ENCODE data around the gene HBA1. TPM values are rescaled to one million over a fixed set of nuclear protein-coding genes. Genes with fewer than 3 reads are reported as not detected.
"Not testable (repeated sequence)": the region's sequence is repeated elsewhere in the genome, so short reads cannot be mapped to it uniquely, and the experiment has no call there.

Gene HBA1
- polyA plus RNA-seq, 1 donor from 2014 or later, result not detected

DNA sequence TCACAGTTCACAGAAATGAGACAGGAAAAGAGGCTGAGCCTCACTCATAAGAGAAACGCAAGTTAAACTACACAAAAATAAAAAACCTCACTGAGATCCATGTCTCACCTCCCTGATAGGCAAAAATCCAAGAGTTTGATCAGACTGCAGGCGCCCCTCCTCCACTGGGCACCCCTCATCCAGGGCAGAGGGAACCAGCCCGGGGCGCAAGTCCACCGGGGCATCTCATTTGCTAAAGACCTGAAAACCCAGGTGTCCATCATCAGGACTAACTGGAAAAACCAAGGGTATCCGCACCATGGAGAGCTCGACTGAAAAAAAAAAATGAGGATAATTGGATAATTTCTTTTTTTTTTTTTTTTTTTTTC is 21.5 kb upstream of the HBA1 start:
- Histone ChIP-seq H4K20me1 (ENCODE audit: insufficient read depth) (no peaks in the 10 kb centered on the region), H3K9ac (ENCODE audit: low read length) (peak overlapping the region; percentile 42)

GRCh38 chr16:159136-159849 is 17.2 kb upstream of the HBA1 start:
- Histone ChIP-seq H3K4me2 (ENCODE audit: low read length) (no peak overlapping the region), H3K4me3 (ENCODE audit: low read length) (no peak overlapping the region), H3K27me3 (ENCODE audit: insufficient read depth, low read depth, low read length) (peaks cover 62% of the 10 kb centered on the region), H3K36me3 (ENCODE audit: insufficient read depth, low read length) (no peaks in the 10 kb centered on the region), H3F3A (ENCODE audit: insufficient read depth, low read length, poor library complexity, severe bottlenecking) (no peaks in the 10 kb centered on the region), H3K27ac (ENCODE audit: low read length) (no peak overlapping the region), H3K79me2 (replicated peaks; ENCODE audit: insufficient read depth, low read length) (no peaks in the 10 kb centered on the region), H4K20me1 (ENCODE audit: insufficient read depth) (no peaks in the 10 kb centered on the region), H3K9me2 (ENCODE audit: insufficient read depth, low read length) (no peaks in the 10 kb centered on the region), H3K9me3 (ENCODE audit: low read length) (no peaks in the 10 kb centered on the region), H2AFZ (ENCODE audit: low read depth, low read length) (no peak overlapping the region), H3K9ac (ENCODE audit: low read length) (no peak overlapping the region)
- TF ChIP-seq EZH2 (IDR thresholded peaks at IDR 0.05; ENCODE audit: borderline replicate concordance, insufficient read depth, low read length, poor library complexity, severe bottlenecking), result no peak
- no peak for TF ChIP-seq SMC3 (conservative IDR thresholded peaks at IDR 0.05; ENCODE audit: poor library complexity)

More for the DNA sequence above, 21.5 kb upstream of the HBA1 start:
- no peaks in the 10 kb centered on the region for H3K79me2 ChIP-seq (replicated peaks; ENCODE audit: insufficient read depth, low read length)
- no peaks in the 10 kb centered on the region for H3K9me2 ChIP-seq (ENCODE audit: insufficient read depth, low read length)
- no peaks in the 10 kb centered on the region for H3K36me3 ChIP-seq (ENCODE audit: insufficient read depth, low read length)
- TF ChIP-seq RAD21 (conservative IDR thresholded peaks at IDR 0.05), result no peak
- TF ChIP-seq, protein P1, sequence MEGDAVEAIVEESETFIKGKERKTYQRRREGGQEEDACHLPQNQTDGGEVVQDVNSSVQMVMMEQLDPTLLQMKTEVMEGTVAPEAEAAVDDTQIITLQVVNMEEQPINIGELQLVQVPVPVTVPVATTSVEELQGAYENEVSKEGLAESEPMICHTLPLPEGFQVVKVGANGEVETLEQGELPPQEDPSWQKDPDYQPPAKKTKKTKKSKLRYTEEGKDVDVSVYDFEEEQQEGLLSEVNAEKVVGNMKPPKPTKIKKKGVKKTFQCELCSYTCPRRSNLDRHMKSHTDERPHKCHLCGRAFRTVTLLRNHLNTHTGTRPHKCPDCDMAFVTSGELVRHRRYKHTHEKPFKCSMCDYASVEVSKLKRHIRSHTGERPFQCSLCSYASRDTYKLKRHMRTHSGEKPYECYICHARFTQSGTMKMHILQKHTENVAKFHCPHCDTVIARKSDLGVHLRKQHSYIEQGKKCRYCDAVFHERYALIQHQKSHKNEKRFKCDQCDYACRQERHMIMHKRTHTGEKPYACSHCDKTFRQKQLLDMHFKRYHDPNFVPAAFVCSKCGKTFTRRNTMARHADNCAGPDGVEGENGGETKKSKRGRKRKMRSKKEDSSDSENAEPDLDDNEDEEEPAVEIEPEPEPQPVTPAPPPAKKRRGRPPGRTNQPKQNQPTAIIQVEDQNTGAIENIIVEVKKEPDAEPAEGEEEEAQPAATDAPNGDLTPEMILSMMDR (IDR thresholded peaks at IDR 0.05; ENCODE audit: poor library complexity, severe bottlenecking), result no peak
- TF ChIP-seq MXI1 (conservative IDR thresholded peaks at IDR 0.05; ENCODE audit: poor library complexity, severe bottlenecking), result no peak
- TF ChIP-seq REST (IDR thresholded peaks at IDR 0.05; ENCODE audit: borderline replicate concordance), result no peak
- no peak for TF ChIP-seq SMC3 (conservative IDR thresholded peaks at IDR 0.05; ENCODE audit: poor library complexity)
- TF ChIP-seq EZH2 (IDR thresholded peaks at IDR 0.05; ENCODE audit: borderline replicate concordance, insufficient read depth, low read length, poor library complexity, severe bottlenecking), result no peak
- TF ChIP-seq TAF1 (IDR thresholded peaks at IDR 0.05; ENCODE audit: low read depth), result no peak
- TF ChIP-seq EP300 (conservative IDR thresholded peaks at IDR 0.05; ENCODE audit: poor library complexity, severe bottlenecking), result no peak
- no peak for TF ChIP-seq POLR2AphosphoS5 (IDR thresholded peaks at IDR 0.05)
- H3F3A ChIP-seq (ENCODE audit: insufficient read depth, low read length, poor library complexity, severe bottlenecking), result no peaks in the 10 kb centered on the region
- no peak overlapping the region for H3K27ac ChIP-seq (ENCODE audit: low read length)
- peak overlapping the region; percentile 63 for H3K4me3 ChIP-seq (ENCODE audit: low read length)
- no peak overlapping the region for H2AFZ ChIP-seq (ENCODE audit: low read depth, low read length)
- H3K4me2 ChIP-seq (ENCODE audit: low read length), result no peak overlapping the region
- H3K27me3 ChIP-seq (ENCODE audit: insufficient read depth, low read depth, low read length), result peaks cover 48% of the 10 kb centered on the region
- H3K9me3 ChIP-seq (ENCODE audit: low read length), result no peaks in the 10 kb centered on the region

DNA sequence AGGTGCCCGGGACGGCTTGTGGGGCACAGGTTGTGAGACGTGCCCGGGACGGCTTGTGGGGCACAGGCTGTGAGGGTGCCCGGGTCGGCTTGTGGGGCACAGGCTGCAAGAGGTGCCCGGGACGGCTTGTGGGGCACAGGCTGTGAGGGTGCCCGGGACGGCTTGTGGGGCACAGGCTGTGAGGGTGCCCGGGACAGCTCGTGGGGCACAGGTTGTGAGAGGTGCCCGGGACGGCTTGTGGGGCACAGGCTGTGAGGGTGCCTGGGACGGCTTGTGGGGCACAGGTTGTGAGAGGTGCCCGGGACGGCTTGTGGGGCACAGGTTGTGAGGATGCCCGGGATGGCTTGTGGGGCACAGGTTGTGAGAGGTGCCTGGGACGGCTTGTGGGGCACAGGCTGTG is 16.2 kb upstream of the HBA1 start:
- not testable (repeated sequence) for H3K79me2 ChIP-seq (replicated peaks; ENCODE audit: insufficient read depth, low read length); H3K9ac ChIP-seq (ENCODE audit: low read length); H2AFZ ChIP-seq (ENCODE audit: low read depth, low read length); H3K36me3 ChIP-seq (ENCODE audit: insufficient read depth, low read length); H3K9me2 ChIP-seq (ENCODE audit: insufficient read depth, low read length); H3K27ac ChIP-seq (ENCODE audit: low read length); H3K4me3 ChIP-seq (ENCODE audit: low read length); H3F3A ChIP-seq (ENCODE audit: insufficient read depth, low read length, poor library complexity, severe bottlenecking); H4K20me1 ChIP-seq (ENCODE audit: insufficient read depth); H3K9me3 ChIP-seq (ENCODE audit: low read length); H3K4me2 ChIP-seq (ENCODE audit: low read length)
- H3K27me3 ChIP-seq (ENCODE audit: insufficient read depth, low read depth, low read length), result peaks cover 56% of the 10 kb centered on the region

Measured in neural cell (in vitro differentiated cells).